Posterior vena cava (tissue), 2 donors: ENCODE measurements around the gene GAS7. TPM values are rescaled to one million over a fixed set of nuclear protein-coding genes. Genes with fewer than 3 reads are reported as not detected.

Experiments used
- DNase-seq: peaks from one replicate; pipeline ENCODE4 v3.0.0-alpha.2; 2020; ENCODE audit warnings: low spot score
- intact Hi-C, 2 donors: fragments of 100-400 bp; cut with DNase I; formaldehyde crosslinking; loops; one replicate each; pipeline versions ENCODE4 v1.14.1 to v1.14.2; 2022 to 2023
- total RNA-seq, 2 donors: library from RNA; stranded (reverse); fragmentation: NEBNext Ultra II Directional; extraction: Animal tissue kit (Norgen Biotek cat#: 25700); gene quantifications; one replicate each; pipeline ENCODE4 v1.2.1, GENCODE V29; 2021
- donor health status: DM: yes; HTN: yes; CAD: no.
- donor health status: DM: yes; HTN: yes; CAD: no.

GAS7 gene
- total RNA-seq, 2 donors from 2014 or later = 70.6 to 190 TPM

DNA sequence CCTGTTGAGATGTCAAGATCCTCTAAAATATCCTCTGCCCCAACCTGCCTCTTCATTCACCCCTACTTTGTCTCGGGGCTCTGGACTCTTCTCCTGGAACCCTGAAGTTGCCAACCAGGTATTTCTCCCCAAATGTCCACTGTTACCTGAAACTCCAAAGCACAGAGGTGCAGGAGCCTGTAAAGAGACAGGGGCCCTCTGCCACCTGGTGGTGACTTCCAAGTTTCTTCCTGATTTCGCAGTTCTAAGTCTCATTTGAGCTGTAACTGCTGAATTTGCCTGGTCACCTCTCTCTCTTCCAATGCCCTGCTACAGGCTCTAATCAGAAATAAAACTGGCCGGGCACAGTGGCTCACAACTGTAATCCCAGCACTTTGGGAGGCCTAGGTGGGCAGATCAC lies 216.2 kb downstream of the GAS7 start:
- intact Hi-C loops = loop anchor here in 1 of 2 donors (10.0 kb wide), 1 partner anchor 243 kb away; no protein-coding TSS in a partner anchor
- peak; percentile 3 for DNase-seq

DNA sequence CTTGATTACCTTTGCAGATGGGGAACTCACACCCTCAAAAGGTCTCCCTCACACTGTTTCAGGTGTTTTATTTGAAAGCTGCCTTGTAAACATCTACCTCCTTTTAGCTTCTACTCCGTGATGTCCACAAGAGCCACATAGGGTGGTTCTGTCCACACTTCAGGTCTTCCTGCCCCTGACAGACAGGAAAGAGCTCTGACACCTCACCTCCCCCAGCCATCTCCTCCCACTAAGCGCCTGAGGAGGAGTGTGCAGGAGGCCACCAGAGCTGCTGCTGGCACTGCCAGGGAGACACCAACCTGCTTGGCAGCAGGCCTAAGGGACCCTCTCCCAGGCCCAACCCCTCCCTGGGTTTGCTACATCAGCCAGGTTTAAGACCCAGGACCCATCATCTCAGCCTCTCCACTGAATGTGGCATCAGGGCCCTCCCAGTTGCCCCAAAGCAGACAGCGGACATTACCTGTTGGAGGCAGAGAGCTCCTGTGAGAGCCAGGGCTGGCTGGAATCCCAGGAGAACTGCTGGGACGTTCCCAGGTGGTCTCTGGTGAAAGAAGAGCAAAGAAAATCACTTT lies 217.0 kb downstream of the GAS7 start:
- peak; percentile 58 for DNase-seq
- intact Hi-C loops = loop anchor here in 1 of 2 donors (10.0 kb wide), 1 partner anchor 243 kb away; no protein-coding TSS in a partner anchor

DNA sequence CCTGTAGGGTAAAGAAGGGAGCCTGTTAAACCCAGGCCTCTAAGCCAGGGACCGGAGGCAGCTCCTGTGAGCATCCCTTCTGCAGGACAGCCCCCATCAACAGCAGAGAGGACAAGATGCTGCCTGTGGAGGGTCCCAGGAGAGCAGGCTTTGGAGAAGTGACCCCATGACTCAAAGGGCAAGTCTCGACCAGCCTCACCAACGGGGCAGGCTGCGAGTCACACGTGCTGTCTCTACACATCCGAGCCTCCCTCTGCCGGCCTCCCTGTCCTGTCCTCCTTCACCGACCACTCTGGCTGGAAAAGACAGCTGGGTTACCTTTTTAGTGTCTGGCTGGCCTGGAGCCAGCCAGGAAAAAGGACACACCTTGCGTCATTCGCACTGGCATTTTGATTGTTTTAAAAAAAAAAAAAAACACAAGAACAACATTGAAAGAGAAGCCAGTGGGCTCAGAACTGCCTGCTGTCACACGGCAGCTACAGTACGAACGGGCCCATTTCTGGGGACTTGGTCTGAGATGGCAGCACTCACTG lies 218.9 kb downstream of the GAS7 start:
- intact Hi-C loops = loop anchor here in 1 of 2 donors (10.0 kb wide), 1 partner anchor 245 kb away; no protein-coding TSS in a partner anchor
- DNase-seq = peak; percentile 78

DNA sequence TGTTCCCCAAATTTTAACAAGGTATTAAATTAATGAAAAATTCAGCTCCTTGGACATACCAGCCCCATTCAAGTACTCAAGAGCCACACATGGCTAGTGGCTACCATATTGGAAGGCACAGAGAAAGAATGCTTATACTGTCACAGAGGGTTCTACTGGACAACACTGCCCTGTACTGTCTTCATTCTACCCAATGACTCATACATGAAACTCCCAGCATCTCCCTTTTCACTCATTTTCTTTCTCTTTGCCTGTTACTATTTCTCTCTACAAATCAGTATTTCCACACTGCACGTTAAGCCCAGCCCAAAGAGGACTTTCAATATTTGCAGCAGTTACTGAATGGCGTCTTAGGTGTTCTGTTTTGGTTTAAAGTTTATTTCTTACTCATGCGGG lies 221.2 kb downstream of the GAS7 start:
- intact Hi-C loops = loop anchor here in 1 of 2 donors (10.0 kb wide), 1 partner anchor 248 kb away; no protein-coding TSS in a partner anchor
- no peak for DNase-seq

DNA sequence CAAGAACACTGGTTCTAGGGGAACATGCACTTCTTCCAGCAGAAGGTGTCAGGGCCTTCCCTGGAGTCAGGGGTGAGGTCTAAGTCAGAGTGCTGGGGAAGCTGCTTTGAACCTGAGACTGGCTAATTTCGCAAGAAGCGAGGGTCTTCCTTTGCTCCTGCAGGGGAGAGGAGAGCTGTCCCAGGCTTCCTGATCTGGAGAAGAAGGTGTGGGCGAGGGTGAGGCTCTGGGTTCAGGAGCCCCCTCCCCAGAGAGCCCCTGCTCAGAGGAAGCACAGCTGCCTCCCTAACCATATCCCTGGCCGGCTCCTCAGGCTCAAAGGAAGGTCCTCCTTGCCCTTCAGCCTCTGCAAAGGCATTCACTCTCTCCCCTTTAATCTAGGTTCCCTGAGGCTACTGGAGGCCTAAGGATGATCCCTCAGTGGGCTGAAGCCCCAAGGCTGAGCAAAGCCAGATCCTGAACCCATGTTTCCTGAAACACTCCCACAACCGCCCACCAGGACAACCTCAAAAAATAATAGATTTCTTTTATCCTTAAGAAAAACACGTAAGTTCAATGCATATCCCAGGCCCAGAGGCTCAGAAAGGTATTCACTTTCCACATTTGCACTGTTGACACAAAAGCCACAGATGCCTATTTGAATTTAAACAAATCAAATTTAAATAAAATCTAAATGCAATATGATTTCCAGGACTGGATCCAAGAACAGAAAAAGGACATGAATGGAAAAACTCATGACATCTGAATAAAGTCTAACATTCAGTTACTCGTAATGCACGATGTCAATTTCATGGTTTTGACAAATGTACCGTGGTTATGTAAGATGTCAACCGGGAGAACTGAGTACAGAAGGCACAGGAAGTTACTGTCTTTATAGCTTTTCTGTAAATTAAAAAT lies 221.9 kb downstream of the GAS7 start:
- intact Hi-C loops = loop anchor here in 1 of 2 donors (10.0 kb wide), 1 partner anchor 248 kb away; no protein-coding TSS in a partner anchor
- peak; percentile 57 for DNase-seq

DNA sequence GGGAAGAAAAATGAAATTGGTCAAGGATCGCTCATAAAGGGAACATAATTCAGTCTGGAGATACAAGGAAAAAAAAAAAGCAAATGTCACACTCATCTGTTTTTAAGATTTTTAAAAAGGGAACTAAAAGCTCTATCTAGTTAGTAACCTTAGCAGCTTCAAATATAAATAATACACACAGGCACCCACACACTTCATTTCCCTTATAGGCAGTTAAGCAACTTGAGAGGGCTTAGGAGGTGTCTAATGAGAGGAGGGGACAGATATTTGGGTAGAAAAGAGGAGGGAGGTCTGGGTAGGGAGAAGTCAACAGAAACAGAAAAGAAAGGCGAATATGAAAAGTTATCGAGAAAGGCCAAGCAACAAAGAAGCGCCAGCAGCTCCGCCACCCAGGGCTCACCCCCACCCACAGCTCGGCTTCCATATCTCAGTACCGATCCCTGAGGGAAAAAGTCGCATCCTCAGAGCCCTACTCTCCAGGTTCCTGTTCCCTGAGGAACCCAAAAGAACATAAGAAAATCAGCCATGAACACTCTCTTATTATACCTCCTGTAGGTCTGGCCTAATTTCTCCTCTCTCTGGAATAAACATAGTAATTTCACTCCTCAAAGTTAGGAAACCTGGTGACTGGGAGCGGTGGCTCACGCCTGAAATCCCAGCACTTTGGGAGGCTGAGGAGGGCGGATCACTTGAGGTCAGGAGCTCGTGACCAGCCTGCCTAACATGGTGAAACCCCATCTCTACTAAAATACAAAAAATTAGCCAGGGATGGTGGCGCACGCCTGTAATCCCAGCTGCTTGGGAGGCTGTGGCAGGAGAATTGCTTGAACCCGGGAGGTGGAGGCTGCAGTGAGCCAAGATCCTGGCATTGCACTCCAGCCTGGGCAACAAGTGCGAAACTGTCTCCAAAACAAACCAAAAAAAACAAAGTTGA lies 223.7 kb downstream of the GAS7 start:
- intact Hi-C loops = loop anchor here in 1 of 2 donors (10.0 kb wide), 1 partner anchor 250 kb away; no protein-coding TSS in a partner anchor
- DNase-seq = peak; percentile 58

DNA sequence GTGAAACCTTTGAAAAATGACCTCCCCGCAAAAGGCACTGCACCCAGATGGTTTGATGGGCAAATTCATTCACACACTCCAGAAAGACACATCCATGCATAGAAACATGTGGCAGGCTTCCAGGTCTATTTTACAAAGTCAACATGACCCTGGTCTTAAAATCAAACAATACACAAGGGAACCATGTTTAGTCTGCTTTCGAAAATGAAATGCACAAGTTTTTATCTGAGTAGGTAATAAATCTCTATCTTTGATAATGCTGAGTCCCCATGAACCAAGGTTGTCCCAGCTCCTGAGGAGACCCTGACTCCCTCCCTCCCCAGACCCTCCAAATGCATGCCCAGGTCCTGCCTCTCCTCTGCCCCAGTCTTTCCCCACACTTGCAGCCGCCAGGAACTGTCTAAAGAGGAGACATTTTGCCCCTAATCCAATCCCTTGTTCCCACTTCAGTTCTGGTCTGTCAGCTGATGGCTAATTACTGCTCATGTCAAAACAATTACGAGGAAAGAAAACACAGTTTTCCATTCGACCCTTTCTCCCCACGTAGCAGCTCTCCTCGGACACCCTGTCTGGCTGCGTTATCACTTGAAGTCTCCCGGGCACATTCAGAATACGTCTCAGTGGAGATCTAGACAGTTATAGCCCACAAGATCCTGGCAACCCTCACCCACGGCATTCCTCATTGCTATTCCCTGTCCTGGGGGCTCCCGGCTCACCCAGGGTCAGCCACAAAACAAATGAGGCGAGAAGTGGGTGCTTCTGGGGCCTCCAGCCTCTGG lies 224.5 kb downstream of the GAS7 start:
- intact Hi-C loops = loop anchor here in 1 of 2 donors (10.0 kb wide), 1 partner anchor 251 kb away; no protein-coding TSS in a partner anchor
- peak; percentile 69 for DNase-seq

DNA sequence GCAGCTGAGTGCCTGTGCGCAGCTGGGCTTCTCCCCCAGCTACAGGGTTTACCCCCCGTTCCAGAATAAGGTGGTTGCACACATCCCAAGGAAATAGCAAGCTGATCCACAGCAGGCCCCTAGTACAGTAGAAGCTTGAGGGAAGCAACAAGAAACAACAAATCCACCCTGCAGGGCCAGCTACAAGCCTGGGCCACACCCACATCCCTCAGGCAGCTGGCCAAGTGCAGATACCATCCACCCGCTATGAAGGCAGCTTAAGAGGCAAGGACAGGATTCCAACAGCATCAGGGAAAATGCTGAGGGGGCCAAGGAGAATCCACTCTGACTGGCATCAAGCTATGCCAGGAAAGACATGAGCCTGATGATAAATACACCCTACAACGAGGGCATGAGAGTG lies 226.4 kb downstream of the GAS7 start:
- intact Hi-C loops = loop anchor here in 1 of 2 donors (10.0 kb wide), 1 partner anchor 253 kb away; no protein-coding TSS in a partner anchor
- DNase-seq = peak; percentile 89

DNA sequence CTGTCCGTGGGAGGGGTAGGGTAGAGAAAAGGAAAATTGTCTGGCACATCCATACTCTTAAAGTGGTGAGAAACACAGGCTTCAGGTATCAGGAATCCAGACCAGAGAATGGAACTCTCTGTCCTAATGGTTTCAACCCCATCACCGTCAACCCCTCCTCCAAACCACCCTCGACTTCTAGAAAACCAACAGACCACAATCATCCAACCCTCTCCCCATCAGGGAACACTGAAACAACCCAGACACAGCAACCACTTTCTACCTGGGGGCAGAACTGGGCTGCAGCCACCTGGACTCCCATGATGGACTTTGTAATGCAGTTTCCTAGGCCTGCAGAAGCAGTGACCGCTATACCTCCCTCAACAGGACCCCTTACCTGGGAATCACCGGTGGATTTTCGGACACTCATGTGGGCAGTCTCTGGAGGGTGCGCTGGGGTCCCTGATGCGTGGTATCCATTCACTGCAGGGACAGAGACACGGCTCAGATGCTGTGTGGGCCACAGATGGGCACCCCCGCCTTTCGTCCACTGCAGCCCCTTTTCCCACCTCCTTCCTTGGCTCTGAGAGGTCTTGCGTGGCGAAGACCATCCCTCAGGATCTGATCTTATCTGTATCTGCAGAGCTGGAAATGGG lies 229.0 kb downstream of the GAS7 start:
- intact Hi-C loops = no loop called here
- peak; percentile 64 for DNase-seq

DNA sequence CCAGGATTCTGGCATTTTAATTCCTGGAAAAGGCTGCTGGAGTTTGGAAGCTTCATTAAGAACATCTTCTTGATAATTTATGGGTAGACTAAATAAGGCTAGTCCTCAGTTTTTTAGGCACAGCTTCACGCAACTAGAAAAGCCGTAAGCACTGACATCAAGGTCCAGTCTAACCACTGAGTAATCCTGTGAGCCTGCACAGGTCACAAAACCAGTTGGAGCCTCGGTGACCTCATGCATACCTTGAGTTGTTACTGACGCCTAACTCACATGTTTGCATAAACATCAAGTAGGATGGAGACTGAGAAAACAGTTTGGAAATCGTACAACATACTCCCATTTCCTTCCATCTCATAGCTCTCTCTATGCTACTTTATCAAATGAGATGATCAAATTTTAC lies 229.5 kb downstream of the GAS7 start:
- DNase-seq = peak; percentile 5
- intact Hi-C loops = no loop called here

DNA sequence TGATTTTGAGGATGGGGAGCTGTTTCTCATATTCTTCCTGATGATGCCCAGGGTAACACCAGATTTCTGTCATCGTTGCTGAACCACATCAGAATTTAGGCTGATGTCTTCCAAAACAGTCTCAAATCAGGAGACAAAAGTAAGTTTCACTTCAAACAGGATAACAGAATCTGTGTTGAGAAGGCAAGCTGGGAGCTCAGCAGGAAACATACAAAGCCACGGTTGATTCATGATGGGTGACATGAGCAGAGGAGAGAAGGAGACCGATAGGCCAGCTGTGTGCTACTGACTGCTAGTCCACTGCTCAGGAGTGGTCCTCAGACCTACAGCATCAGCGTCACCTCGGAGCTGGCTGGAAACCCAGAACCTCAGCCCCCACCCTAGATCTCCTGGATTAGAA lies 230.4 kb downstream of the GAS7 start:
- DNase-seq = peak; percentile 25
- intact Hi-C loops = no loop called here

DNA sequence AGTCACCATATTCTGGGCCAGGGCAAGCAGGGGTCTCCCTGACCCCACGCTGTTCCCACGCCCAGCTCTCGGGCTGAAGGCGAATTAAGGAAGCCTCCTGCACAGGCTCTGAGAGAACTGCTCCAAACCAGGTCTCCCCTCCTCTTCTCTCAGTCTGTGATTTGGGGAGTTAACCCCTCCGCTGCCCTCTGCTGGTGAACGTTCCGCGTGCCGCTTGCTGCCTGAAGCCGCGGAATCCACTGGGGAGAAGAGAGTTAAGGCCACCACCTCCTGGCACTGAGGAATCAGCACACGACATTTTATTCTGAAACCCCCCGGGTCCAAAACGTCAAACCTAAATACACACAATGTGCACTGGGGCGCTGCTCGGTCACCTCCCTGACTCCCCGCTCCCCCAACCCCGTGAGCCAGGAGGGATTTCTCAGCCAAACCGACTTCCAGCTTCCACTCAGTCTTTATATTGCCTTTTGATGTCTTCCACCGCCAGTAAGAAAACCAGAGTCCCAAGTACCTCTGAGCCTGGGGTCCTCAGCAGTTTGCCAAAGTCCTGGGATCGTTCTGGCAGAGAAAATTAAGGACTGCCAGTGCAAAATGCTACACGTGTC lies 238.9 kb downstream of the GAS7 start:
- intact Hi-C loops = no loop called here
- DNase-seq = peak; percentile 78

DNA sequence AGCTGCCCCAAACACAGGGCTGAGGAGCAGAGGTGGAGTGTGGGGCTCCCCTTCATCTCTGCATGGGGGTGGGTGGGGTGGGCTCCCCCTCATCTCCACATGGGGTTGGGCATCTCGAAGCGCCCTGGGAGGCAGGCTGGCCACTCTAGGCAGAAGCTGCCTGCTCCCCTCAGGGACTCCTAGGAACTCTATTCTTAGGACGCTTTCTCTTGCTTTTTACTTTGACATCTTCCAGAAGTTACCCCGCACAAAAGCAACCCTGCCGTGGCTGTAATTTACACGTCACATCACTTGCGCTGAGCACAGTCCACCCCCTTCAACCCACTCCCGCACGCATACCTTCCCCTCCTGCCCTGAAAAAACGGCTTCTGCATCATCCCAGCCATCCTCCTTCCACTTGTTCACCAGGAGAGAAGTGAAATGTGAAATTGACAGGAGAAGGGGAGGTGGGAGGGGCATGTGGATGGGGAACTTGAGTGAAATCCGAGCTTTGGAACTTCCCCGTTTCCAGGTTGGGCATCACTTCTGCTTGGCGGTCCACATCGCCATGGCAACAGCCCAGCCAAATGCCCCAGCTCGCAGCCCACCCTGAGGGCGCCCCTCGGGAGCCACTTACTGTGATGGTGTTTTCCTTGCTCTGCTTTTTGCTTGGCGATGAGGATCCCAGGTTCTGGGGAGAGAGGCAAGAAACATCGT lies 239.7 kb downstream of the GAS7 start:
- peak; percentile 81 for DNase-seq
- intact Hi-C loops = no loop called here

DNA sequence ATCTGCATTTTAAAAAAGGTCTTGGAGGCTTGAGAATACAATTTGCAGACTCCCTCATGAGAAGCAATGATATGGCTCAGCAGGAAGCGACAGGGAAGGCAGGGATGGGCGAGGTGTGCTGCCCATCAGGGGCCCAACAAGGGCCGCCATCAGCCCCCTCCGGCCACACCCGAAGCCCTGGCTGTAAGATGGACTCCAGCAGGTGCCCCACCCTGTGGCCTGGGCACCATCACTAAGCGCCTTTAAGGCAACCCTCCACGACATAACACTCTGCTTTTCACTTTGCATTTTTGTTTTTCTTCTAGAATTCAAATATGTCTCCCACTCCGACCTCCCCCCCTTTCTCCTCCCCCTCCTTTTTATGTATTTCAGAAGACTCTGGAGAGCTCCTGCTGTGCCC lies 241.2 kb downstream of the GAS7 start:
- intact Hi-C loops = no loop called here
- DNase-seq = peak; percentile 58

DNA sequence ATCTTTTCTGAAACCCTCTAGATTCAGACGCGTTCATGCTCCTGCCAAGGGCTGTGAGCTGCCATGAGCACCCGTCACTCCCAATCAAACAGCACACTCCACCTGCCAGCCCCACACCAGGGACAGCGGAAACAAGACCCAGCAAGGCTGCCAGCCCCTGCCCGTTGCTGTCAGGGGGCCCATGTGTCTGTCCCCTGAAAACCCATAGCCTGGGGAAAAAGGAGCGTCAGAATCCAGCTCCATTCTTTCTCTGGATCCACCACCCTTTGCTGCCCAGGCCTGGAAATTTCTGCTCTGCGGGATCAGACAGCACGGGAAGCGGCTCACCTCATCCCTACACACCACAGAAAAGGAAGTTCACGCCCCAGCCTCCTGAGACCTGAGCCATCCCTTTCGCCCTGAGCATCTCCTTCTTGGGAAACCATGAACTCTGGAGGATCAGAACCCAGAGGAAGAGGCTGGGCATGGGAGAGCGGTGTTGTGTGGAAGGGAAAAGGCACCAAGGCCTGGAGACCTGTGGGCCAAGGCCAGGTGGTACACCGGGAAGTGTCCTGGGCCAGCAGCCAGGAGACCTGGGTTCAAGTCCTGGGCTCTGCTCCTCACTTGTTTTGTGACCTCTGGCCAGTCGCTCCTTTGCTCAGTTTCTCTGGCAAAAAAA lies 241.8 kb downstream of the GAS7 start:
- no peak for DNase-seq
- intact Hi-C loops = no loop called here

DNA sequence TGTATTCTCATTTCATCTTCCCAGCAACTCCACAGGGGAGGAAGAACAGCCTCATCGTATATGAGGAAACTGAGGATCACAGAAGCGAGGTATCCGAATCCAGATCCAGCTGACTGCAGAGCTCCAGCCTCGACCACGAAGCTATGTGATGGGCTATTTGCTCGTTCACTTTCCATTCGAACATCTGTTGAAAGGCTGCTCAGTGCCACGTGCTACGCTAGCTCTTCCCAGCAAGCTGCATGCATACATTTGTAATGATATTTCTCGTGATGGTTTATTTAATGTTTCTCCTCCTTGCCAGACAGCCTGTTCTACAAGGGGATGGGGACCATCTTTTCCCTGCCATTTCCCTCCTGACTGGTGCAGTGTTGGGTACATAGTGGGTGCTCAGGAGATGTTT lies 244.9 kb downstream of the GAS7 start:
- intact Hi-C loops = no loop called here

More for the DNA sequence above, 244.9 kb downstream of the GAS7 start:
- peak; percentile 34 for DNase-seq
